SHP77 (cell line): ENCODE data around the gene MED27.

Experiments used
- DNase-seq, 2 experiments: peaks; one replicate each; lab custom pipeline; 2025; lab: John Stamatoyannopoulos, UW

MED27 gene

GRCh38 chr9:131853434-131853833 lies 226.2 kb downstream of the MED27 start:
- no peak for DNase-seq

DNA sequence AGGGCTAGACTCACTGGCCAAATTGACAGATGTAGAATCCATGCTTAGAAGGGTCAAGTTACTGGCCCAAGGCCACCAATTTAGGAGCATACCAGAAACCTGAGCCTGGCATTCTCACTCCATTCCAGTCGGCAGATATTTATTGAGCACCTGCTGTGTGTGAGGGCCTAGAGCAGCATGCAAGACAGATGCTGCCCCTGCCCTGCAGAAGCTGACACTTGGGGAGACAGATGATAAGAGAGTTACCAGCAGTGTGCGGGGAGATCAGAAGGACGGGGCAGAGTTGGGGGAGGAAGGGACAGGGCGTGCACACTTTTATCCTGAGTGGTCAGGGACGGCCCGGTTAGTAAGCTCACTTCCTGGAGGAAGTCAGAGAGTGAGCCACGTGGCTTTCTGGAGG lies 228.3 kb downstream of the MED27 start:
- no peak for DNase-seq

GRCh38 chr9:131849391-131849790 lies 230.3 kb downstream of the MED27 start:
- DNase-seq = no peak

GRCh38 chr9:131848570-131849160 lies 231.0 kb downstream of the MED27 start:
- no peak for DNase-seq

DNA sequence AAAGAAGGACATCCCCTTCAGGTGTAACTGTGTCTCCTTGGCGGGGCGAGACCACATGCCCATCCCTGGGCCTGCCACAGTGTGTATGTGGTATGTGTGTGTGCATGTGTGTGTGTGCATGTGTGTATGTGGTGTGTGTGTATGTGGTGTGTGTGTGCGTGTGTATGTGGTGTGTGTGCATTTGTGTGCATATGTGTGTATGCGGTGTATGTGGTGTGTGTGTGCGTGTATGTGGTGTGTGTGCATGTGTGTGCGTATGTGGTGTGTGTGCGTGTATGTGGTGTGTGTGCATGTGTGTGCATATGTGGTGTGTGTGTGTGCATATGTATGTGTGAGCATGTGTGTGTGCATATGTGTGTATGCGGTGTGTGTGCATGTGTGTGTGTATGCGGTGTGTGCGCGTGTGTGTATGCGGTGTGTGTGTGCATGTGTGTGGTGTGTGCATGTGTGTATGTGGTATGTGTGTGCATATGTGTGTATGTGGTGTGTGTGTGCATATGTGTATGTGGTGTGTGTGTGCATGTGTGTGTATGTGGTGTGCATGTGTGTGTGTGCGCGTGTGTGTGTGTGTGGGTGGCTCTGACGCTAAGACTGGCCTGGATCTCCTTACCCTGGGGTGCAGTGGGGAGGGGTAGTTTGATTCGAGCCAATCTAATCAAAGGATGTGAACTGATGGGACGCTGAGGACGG lies 231.9 kb downstream of the MED27 start:
- DNase-seq = no peak

GRCh38 chr9:131845305-131846298 lies 234.1 kb downstream of the MED27 start:
- no peak for DNase-seq

DNA sequence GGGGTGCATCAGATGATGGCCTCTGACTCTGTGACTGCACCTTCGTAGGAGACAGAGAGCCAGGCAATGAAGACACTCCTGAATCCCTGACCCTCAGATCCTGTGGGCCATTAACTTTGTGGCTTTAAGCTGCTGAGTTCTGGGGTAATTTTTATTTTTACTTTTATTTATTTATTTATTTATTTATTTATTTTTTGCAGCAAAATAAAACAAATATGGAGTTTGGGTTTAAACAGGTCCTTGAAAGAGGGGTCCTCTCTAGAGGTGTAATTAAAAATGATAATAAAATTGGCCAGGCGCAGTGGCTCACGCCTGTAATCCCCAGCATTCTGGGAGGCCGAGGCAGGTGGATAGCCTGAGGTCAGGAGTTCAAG lies 234.9 kb downstream of the MED27 start:
- no peak for DNase-seq

DNA sequence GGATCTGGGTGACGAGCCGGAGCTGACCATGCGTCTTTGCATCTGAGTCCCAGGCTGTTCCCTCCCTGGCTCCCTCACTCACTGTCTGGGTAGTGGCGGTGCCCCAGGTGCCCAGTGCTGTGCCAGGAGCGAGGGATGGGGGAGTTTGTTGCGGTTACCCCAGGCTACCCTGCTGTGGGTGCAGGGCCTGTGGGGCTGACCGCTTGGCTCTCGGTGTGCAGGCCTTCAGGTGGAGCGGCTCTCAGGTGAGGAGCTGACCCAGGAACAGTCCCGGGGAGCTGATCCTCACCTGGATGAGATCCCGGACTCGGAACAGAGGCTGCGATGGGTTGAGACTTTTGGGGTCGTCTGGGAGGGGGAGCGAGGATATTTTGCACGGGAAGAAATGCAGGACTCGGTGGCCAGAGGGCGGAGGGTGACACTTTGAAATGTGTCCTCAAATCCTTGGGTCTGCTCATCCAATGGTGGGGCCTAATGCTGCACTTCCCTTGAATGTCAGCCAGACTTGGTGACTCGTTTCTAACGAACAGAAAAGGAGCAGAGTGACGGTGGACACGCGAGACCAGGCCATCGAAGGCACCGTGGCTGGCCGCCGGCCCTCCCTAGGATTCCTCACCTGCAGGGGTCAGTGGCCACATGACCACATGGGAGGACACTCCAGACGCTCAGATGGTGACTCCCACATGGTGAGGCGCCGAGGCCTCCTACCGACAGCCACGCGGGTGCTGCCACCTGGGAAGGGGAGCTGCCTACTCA lies 235.5 kb downstream of the MED27 start:
- DNase-seq = no peak

- no peak for DNase-seq
Measured at GRCh38 chr9:131841765-131842318, 237.8 kb downstream of the MED27 start.

GRCh38 chr9:131840751-131841702 lies 238.6 kb downstream of the MED27 start:
- no peak for DNase-seq

DNA sequence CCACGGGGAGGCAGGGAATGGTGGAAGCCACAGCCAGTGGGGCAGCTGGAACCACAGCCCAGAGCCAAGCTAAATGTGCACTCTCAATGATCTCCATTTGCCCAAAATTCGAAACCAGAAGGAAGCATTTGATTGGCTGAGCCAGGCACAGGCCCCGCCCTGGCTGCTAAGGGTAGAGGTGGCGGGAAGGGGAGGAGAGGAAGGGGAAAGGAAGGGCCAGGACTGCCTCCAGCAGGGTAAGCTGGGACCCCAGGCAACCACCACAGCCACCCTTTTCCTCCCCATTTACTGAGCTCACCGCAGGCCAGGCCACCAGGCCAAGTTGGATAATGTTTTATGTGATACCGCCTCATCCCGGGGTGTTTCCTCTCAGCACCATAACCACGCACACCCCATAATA lies 239.4 kb downstream of the MED27 start:
- no peak for DNase-seq

- DNase-seq = no peak
Measured at GRCh38 chr9:131839281-131840084, 240.2 kb downstream of the MED27 start.

DNA sequence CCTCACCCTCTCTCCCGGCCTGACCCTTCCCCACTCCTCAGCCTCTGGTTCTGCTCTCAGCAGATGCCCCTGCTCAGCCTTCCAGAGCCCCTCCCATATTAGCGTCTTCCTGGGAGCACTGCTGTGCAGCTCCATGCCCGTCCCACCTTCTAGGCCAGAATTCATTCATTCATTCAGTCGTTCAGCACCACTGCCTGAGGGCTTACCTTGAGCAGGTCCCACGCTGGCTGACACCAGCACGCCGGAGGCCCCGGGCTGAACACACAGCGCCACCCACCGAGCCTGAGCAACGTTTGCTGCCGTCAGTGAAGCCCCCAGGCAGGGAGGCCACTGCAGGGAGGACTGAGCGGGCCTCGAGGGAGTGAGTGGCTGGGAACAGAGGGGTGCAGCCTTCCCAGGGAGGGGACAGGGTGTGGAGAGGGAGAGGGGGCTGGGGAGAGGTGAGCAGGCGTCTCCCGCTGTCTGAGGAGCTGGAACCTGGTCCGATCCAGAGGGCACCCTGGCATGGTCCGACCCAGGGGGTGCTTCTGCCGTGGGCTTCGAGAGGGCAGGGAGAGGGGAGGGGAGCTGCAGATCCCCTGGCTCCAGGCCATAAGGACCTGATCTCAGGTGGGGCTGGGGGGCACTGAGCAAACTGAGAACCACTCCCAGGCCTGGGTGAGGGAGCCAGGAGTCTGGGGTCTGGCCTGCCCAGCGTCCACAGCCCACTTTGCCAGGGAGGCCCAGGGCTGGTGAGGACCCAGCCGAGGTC lies 241.0 kb downstream of the MED27 start:
- DNase-seq = peak in 1 of 2 experiments; percentile 13

GRCh38 chr9:131837836-131838235 lies 241.8 kb downstream of the MED27 start:
- DNase-seq = no peak

- DNase-seq = peak in 1 of 2 experiments; percentile 75
Measured at GRCh38 chr9:131837316-131837715, 242.4 kb downstream of the MED27 start.

DNA sequence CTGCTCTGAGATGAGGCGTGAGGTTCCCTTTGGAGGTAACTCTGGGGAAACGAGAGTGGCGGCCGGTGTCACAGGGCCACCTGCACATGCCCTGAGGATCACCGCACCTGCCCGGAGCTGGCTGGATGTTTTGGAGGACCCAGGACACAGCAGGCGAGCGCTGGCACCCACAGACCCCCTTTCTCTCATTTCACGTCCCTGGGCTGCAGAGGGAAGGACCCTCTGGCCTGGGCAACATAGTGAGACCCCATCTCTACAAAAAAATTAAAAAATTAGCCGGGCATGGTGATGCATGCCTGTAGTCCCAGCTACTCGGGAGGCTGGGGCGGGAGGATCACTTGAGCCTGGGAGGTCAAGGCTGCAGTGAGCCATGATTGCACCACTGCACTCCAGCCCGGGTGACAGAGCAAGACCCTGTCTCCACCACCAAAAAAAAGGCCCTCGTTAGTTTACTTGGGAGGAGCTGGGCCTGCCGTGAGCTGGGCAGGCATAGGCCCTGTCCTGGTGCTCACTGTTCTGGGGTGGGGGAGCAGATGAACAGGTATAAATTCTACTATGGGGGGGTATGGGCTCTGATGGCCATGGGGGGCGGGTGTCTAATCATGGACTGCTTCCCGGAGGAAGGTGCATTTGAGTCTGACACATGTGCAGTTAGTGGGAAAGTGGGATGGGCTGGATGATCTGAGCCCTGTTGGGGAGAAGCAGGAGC lies 242.9 kb downstream of the MED27 start:
- no peak for DNase-seq

GRCh38 chr9:131836021-131836420 lies 243.6 kb downstream of the MED27 start:
- no peak for DNase-seq
